HG02885 (cell line): Measurements from ENCODE around the gene GADD45GIP1.

Experiments
- ATAC-seq: cut with Tn5 transposase; IDR thresholded peaks from one replicate; pipeline ENCODE4 v1.9.1; 2021; ENCODE audit warnings: mild to moderate bottlenecking; ENCODE audit not compliant: unreplicated experiment, poor library complexity

The GADD45GIP1 gene

DNA sequence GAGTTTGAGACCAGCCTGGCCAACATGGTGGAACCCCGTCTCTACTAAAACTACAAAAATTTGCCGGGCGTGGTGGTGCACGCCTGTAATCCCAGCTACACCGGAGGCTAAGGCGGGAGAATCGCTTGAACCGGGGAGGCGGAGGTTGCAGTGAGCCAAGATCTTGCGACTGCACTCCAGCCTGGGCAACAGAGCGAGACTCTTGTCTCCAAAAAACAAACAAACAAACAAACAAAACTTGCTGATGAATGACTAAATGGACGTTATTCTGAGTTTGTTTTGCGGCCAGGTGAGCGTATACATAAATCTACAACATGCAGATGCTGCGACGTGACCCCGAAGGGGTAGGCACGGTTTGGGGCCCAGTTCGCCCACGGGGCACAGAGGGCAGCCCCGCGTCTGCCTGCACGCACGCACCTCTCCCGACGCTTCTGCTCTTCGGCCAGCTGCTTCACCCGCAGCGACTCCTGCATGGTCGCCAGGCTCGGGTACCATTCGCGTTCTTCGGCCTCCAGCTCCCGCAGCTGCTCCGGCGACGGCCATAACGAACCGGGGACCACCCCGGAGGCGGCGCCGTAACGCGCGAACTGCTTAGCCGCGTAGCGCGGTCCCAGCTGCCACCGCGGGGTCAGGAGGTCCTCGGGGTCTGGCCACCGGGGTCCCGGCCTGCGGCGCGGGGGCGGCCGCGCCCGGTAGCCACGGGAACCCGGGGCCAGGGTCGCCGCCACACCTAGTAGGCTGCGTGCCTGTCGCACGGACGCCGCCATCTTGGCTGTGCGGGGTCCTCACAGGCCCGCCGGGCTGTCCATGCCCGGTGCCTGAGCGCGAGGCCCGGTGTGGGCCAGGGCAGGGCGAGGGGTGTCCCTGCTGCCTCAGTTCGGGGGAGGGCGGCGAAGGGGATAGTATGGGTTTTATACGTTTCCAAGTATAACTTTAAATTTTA, at the start of gene GADD45GIP1:
Gene GADD45GIP1, minus strand, starts transcription at position 778 of the 943 bp plus-strand sequence. Its CDS starts 11 bp downstream, at position 767.
- peak; percentile 73 for ATAC-seq

DNA sequence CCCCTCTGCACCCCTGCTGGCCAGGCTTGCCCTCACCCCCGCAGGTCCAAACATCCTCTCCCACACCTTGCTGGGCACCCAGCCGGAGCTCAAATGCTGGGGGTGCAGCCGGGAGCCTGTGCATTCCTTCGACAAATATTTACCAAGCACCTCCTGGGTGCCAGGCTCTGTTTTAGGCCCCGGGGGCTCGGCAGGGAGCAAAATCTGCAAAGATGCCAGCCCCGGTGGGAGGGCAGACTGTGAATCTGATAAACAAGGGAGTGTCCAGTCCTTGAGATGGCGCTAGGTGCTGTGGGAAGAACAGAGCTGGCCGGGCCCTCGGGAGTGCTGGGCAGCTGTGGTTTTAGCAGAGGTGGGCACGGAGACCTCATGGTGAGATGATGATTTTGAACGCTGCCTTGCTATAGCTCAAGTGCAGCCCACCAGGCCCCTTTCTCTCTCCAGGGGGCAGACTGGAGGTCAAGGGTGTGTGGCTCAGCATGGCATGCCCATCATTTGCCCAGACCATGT, 48.9 kb upstream of the GADD45GIP1 start:
- ATAC-seq = no peak

DNA sequence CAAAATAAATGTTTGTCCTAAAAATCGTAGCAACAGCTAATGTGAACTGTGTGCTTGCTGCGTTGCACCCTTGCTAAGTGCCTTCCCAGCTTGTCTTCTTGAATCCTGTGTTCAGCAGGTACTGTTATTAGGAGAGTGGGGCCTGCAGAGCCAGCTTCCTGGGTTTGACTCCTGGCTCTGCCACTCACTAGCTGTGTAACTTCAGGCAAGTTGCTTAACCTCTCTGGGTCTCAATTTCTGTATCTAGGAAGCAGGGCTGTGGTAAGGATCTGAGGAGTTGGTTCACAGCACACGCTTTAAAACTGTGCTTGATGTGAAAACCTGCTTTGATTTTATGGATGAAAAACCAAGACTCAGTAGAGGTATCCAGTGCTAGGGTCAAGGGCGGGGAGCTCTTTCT, 48.2 kb upstream of the GADD45GIP1 start:
- ATAC-seq = no peak

DNA sequence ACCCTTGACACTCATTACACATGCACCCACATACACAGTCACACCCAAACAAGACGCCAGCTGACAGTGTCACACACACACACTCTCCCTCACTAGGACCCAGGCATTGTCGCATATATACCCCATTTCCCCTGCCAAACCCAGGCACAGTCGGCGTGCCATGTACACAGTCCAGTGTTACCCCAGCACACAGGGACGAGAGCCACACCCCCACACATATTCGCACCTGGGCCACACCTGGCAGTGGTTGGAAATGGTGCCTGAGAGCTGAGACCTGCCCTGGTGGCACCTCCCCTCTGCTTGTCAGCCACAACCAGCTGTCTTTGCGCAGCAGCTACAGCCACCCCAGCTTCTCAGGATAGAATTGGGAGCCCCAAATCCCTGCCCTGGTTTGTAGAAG, 47.2 kb upstream of the GADD45GIP1 start:
- no peak for ATAC-seq

- no peak for ATAC-seq
Measured at GRCh38 chr19:13003081-13003480, 46.1 kb upstream of the GADD45GIP1 start.

GRCh38 chr19:13002166-13002898, 45.3 kb upstream of the GADD45GIP1 start:
- no peak for ATAC-seq

GRCh38 chr19:13001502-13002165, 44.6 kb upstream of the GADD45GIP1 start:
- no peak for ATAC-seq

DNA sequence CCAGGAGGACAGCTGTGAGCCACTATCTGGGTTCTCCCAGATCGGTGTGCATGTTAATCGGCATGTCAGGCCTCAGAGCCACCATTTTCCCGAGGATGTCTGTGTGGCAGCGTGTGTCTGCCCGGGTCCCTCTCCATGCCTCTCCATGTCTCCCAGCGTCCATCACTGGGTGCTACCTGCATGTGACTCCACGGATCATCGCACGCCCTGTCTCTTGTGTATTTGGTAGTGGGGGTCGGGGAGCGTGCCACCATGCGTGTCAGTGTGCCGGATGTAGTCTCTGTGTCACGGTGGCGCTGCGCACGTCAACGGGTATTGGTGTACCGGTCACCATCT, 44.1 kb upstream of the GADD45GIP1 start:
- ATAC-seq = no peak

- ATAC-seq = no peak
Measured at GRCh38 chr19:12997967-12998940, 41.2 kb upstream of the GADD45GIP1 start.

DNA sequence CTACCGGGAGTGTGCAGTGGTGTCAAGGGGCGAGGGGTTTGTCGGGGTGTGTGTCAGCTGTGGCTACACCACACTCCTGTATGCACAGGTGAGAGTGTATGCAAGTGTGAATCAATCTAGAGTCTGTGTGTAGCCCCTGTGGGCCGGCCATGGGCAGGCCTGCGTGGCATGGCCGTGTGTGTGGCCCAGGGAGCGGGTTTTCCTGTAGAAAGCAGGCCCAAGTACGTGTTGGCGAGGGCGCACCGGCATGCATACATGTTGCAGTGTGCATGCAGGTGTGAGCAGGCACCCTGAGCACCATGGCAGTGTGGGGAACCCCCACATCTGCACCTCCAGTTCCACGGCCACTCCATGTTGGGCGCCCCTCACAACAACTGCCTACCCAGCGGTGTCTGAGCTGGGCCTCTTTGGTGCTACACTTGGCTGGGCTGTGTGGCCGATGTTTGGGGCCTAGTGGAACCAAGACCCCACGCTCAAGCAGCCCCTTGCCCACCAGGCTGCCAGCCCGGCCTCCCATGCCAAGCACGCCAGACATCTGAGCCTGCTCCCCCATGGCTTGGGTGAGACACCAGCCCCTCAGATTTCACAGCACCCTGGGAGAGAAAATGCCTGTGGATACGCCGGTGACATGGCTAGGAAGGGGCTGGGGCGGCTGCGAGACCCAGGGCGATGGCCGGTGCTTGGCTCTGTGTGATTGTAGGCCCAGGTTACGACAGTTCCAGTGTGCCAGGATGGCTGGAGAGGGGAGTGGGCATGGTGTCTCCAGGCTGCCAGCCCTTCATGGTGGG, 40.4 kb upstream of the GADD45GIP1 start:
- ATAC-seq = no peak

GRCh38 chr19:12996406-12997094, 39.5 kb upstream of the GADD45GIP1 start:
- no peak for ATAC-seq

DNA sequence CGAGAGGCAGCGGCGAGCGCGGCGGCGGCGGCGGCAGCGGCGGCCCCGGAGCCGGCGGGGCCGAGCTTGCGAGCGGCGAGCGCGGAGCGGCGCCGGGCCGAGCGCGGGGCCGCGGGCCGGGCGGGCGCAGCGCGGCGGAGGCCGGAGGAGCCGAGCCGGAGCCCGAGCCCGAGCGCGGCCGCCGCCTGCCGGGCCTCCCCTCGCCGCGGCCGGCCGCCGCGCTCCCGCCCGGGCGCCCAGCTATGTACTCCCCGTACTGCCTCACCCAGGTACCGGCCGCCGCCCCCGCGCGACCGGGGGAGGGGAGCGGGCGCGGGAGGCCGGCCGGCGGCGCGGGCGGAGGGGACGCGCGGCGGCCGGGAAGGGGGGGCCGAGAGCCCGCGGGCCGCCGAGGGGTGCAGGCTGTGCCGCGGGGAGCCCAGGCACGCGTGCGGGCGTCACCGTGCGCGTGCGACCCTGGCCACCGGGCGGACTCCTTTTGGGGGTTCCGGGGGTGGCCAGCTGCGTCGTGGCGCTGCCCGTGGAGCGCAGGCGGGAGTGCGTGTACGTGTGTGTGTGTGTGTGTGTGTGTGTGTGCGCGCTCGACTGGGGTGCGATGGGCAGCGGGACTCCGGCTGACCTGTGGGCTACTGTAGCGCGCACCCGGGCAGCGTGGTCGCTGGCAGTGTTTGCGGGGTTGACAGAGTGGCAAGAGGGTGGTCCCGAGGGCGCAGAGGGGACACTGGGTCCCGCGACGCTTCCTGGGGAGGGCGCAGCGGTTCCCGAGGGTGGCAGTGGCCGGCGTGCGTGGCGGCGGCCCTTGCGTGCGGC, 38.8 kb upstream of the GADD45GIP1 start:
- ATAC-seq = no peak

- ATAC-seq = no peak
Measured at GRCh38 chr19:12994701-12995595, 37.9 kb upstream of the GADD45GIP1 start, which contains the start of gene NFIX. NFIX (plus strand) TSS chr19:12995475; CDS start chr19:12995838, 363 bp downstream.

DNA sequence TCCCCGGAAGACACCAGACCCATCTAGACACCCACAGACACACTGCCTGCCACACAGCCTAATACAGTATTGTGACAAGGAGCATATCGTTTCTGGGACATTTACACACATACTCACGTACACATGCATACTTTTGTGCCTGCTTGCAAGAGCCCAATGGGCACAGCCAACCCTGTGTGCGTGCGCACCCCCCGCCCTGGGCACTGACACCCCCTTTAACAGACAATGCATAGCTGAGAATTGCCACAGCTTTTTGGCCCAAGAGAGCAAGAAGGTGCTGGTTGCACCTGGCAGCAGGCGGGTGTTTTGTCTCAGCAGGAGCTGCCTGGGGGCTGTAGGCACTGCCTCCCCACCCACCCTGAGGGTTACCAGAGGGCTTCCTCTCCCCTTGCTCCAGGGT, 36.5 kb upstream of the GADD45GIP1 start:
- ATAC-seq = no peak

GRCh38 chr19:12992729-12993128, 35.7 kb upstream of the GADD45GIP1 start:
- no peak for ATAC-seq

DNA sequence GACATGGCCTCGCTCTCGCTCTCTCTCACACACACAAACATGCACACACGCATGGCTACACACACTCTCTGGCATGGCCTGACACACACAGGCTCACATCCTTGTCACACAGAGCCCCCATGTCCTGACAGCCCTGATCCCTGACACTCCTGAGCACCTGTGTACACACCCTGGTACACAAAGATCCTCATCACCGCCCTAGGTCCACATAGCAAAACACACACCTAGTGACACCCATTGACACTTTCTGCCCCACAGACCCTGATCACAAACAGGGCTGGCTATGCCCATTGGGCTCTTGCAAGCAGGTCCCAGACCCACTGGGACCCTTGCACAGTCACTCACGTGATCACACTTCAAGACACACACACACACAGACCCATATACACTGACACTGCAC, 34.3 kb upstream of the GADD45GIP1 start:
- no peak for ATAC-seq
